SK-N-SH (cell line): Measurements from ENCODE around the gene MMD. TPM values are rescaled to one million over a fixed set of nuclear protein-coding genes. Genes with fewer than 3 reads are reported as not detected.

Experiments
- CTCF ChIA-PET: fragments of 300-600, 350-600 bp; formaldehyde crosslinking; extraction: SDS; loops from one replicate; lab custom pipeline; 2021; lab: Yijun Ruan, JAX
- POLR2A ChIA-PET: fragments of 350-600 bp; sonication (Branson Sonifier 250); formaldehyde crosslinking; extraction: SDS; loops from one replicate; lab custom pipeline; 2020; ENCODE audit warnings: antibody characterized with exemption, inconsistent platforms; lab: Yijun Ruan, JAX
- DNase-seq: peaks from one replicate; pipeline ENCODE4 v3.0.0; 2012
- H2AFZ ChIP-seq: fragments of 200-600 bp; sonication (generic); 2 replicates; pipeline ENCODE4 v1.8.1; 2016; ENCODE audit warnings: antibody characterized with exemption, mild to moderate bottlenecking, low read depth
- H3F3A ChIP-seq: fragments of 200-600 bp; sonication (generic); replicated peaks from 2 replicates; pipeline ENCODE3; 2016; ENCODE audit warnings: antibody characterized with exemption, mild to moderate bottlenecking; ENCODE audit not compliant: insufficient read depth
- H3K27ac ChIP-seq, 2 experiments: fragments of 200-500 bp in 1 of 2; fragments of 200-600 bp in 1 of 2; sonication (Bioruptor generic) in 1 of 2; sonication (generic), shearing (Covaris generic) in 1 of 2; 2 replicates each; pipeline versions ENCODE4 v1.5.1 to v1.6.1; 2014 to 2016; ENCODE audit warnings: low read depth in 2 of 2, inconsistent platforms in 1 of 2, low read length in 1 of 2, mild to moderate bottlenecking in 1 of 2, mixed read lengths in 1 of 2
- H3K27me3 ChIP-seq: fragments of 200-600 bp; sonication (generic), shearing (Covaris generic); 2 replicates; pipeline ENCODE4 v1.6.1; 2016; ENCODE audit warnings: mixed run types; ENCODE audit not compliant: insufficient read depth
- H3K36me3 ChIP-seq, 2 experiments: fragments of 200-500 bp in 1 of 2; fragments of 200-600 bp in 1 of 2; sonication (Bioruptor generic) in 1 of 2; sonication (generic) in 1 of 2; replicated peaks in 1 of 2; 2 replicates each; pipeline versions ENCODE3 to v1.5.1; 2014 to 2016; ENCODE audit warnings: low read length in 1 of 2, mild to moderate bottlenecking in 1 of 2; ENCODE audit not compliant: insufficient read depth in 2 of 2, control insufficient read depth in 1 of 2
- H3K4me1 ChIP-seq, 2 experiments: fragments of 200-500 bp in 1 of 2; fragments of 200-600 bp in 1 of 2; sonication (Bioruptor generic) in 1 of 2; sonication (generic), shearing (Covaris generic) in 1 of 2; 2 replicates each; pipeline versions ENCODE4 v1.5.1 to v1.6.1; 2014 to 2016; ENCODE audit warnings: low read depth in 1 of 2, low read length in 1 of 2, mixed run types in 1 of 2; ENCODE audit not compliant: insufficient read depth in 2 of 2, control insufficient read depth in 1 of 2
- H3K4me2 ChIP-seq: fragments of 200-600 bp; sonication (generic), shearing (Covaris generic); 2 replicates; pipeline ENCODE4 v1.6.1; 2017; ENCODE audit warnings: mixed run types
- H3K4me3 ChIP-seq, 2 experiments: fragments of 200-500 bp in 1 of 2; fragments of 200-600 bp in 1 of 2; sonication (Bioruptor generic) in 1 of 2; sonication (generic), shearing (Covaris generic) in 1 of 2; 2 replicates each; pipeline versions ENCODE4 v1.5.1 to v1.8.1; 2014 to 2016; ENCODE audit warnings: low read depth in 2 of 2, inconsistent platforms in 1 of 2, low read length in 1 of 2, mild to moderate bottlenecking in 1 of 2, mixed read lengths in 1 of 2, moderate library complexity in 1 of 2
- H3K79me2 ChIP-seq: fragments of 200-600 bp; sonication (generic); 2 replicates; pipeline ENCODE4 v1.8.1; 2017; ENCODE audit warnings: mild to moderate bottlenecking; ENCODE audit not compliant: insufficient read depth
- H3K9ac ChIP-seq: fragments of 200-600 bp; sonication (generic); 2 replicates; pipeline ENCODE4 v1.6.1; 2017; ENCODE audit warnings: mixed run types
- H3K9me2 ChIP-seq: fragments of 200-600 bp; sonication (generic); 2 replicates; pipeline ENCODE4 v1.6.1; 2017; ENCODE audit warnings: mixed run types
- H3K9me3 ChIP-seq: fragments of 200-600 bp; sonication (generic); 2 replicates; pipeline ENCODE4 v1.6.1; 2017; ENCODE audit warnings: mixed run types, mild to moderate bottlenecking, moderate library complexity
- H4K20me1 ChIP-seq: fragments of 200-600 bp; sonication (generic); 2 replicates; pipeline ENCODE4 v1.6.1; 2017; ENCODE audit warnings: mild to moderate bottlenecking, mixed run types; ENCODE audit not compliant: insufficient read depth
- CTCF ChIP-seq: fragments of 200-600 bp; sonication (generic); IDR thresholded peaks from 2 replicates; pipeline ENCODE4 v1.6.1; 2017; ENCODE audit warnings: antibody characterized with exemption, mild to moderate bottlenecking, moderate library complexity
- EP300 ChIP-seq, 2 experiments: IDR thresholded peaks; 2 replicates each; pipeline versions ENCODE4 v1.4.0 to v1.6.1; 2012; ENCODE audit warnings: borderline replicate concordance in 1 of 2, low read depth in 1 of 2, low read length in 1 of 2
- EZH2phosphoT487 ChIP-seq: fragments of 200-600 bp; sonication (generic); IDR thresholded peaks from 2 replicates; pipeline ENCODE4 v1.6.1; 2017; ENCODE audit warnings: low read depth, mixed run types, mild to moderate bottlenecking, antibody characterized with exemption, moderate library complexity, borderline replicate concordance
- FOSL2 ChIP-seq: IDR thresholded peaks from 2 replicates; pipeline ENCODE4 v1.4.0; 2012; ENCODE audit warnings: low read depth, mild to moderate bottlenecking, moderate library complexity, borderline replicate concordance
- FOXM1 ChIP-seq: IDR thresholded peaks from 2 replicates; pipeline ENCODE4 v1.4.0; 2012; ENCODE audit warnings: low read depth, mild to moderate bottlenecking
- IRF3 ChIP-seq: fragments of 150-350 bp; IDR thresholded peaks from 2 replicates; pipeline ENCODE4 v1.6.1; 2016; ENCODE audit warnings: mild to moderate bottlenecking, low read depth, low read length
- JUND ChIP-seq: IDR thresholded peaks from 2 replicates; pipeline ENCODE4 v1.4.0; 2012
- MAX ChIP-seq: IDR thresholded peaks from 2 replicates; pipeline ENCODE4 v1.4.0; 2012; ENCODE audit warnings: low read depth
- NRF1 ChIP-seq: IDR thresholded peaks from 2 replicates; pipeline ENCODE4 v1.6.1; 2012; ENCODE audit warnings: low read depth, mild to moderate bottlenecking, low read length
- PBX3 ChIP-seq: IDR thresholded peaks from 2 replicates; pipeline ENCODE4; 2012
- POLR2AphosphoS5 ChIP-seq: IDR thresholded peaks from 2 replicates; pipeline ENCODE4 v1.6.1; 2012; ENCODE audit warnings: low read depth, low read length
- RAD21 ChIP-seq: IDR thresholded peaks from 2 replicates; pipeline ENCODE4 v1.6.1; 2012; ENCODE audit warnings: mild to moderate bottlenecking, low read length
- RFX5 ChIP-seq: IDR thresholded peaks from 2 replicates; pipeline ENCODE4 v1.6.1; 2012; ENCODE audit warnings: mild to moderate bottlenecking, improper control_type of control experiment, low read length
- RXRA ChIP-seq: IDR thresholded peaks from 2 replicates; pipeline ENCODE4 v1.4.0; 2012; ENCODE audit warnings: low read depth, mild to moderate bottlenecking, borderline replicate concordance
- SIN3A ChIP-seq: IDR thresholded peaks from 2 replicates; pipeline ENCODE4 v1.6.1; 2012; ENCODE audit warnings: low read depth, mild to moderate bottlenecking, low read length, moderate library complexity, borderline replicate concordance
- USF1 ChIP-seq: IDR thresholded peaks from 2 replicates; pipeline ENCODE4 v1.4.0; 2012; ENCODE audit warnings: low read depth, borderline replicate concordance
- ZBTB33 ChIP-seq: IDR thresholded peaks from 2 replicates; pipeline ENCODE4 v1.4.0; 2012; ENCODE audit warnings: low read depth, borderline replicate concordance
- WGBS: methylation state at CpG from one replicate; pipeline ENCODE4 v1.1.6; 2017; ENCODE audit warnings: low lambda C conversion rate; 5-methylcytosine and 5-hydroxymethylcytosine counted together
- polyA plus RNA-seq, 3 experiments: library from polyadenylated mRNA; depleted of rRNA; stranded (reverse); fragments of >200 nt; gene quantifications; 2 replicates each; pipeline ENCODE4 v1.2.3, GENCODE V29; 2012

MMD gene
- polyA plus RNA-seq, 1 of the 3 experiments (the other 2 are of a cell fraction) = 10.9 TPM

GRCh38 chr17:55409030-55409800, 12.4 kb downstream of the MMD start:
- H3F3A ChIP-seq = no peaks in the 10 kb centered on the region
- H2AFZ ChIP-seq = no peak overlapping the region
- WGBS = 93% methylated on average over 4 of the region's 4 CpGs
- ChIA-PET POLR2A (no interaction called here), CTCF (interaction anchor here (2.5 to 4.5 kb wide), 2 partner anchors 12 to 105 kb away, joined by 13 to 30 read pairs; partner anchors contain the start of gene MMD)
- no peaks in the 10 kb centered on the region for H3K9me3 ChIP-seq
- peaks cover 0 to 18% of the 10 kb centered on the region in 2 experiments; a peak in 2 of 4 replicates for H3K4me1 ChIP-seq
- no peaks in the 10 kb centered on the region for H3K27me3 ChIP-seq
- DNase-seq = no peak
- TF ChIP-seq FOSL2 = no peak
- TF ChIP-seq NRF1 = no peak
- no peak for TF ChIP-seq SIN3A
- TF ChIP-seq CTCF = no peak
- no peak for TF ChIP-seq USF1
- no peak for TF ChIP-seq POLR2AphosphoS5
- no peak for TF ChIP-seq RAD21
- TF ChIP-seq PBX3 = no peak
- TF ChIP-seq EP300 (IDR thresholded peaks at IDR 0.05; ENCODE audit: borderline replicate concordance in 1 of 2, low read depth in 1 of 2, low read length in 1 of 2) = no peak
- no peak for TF ChIP-seq RFX5
- no peak for TF ChIP-seq ZBTB33
- TF ChIP-seq FOXM1 = no peak
- no peak for TF ChIP-seq JUND
- no peak for TF ChIP-seq EZH2phosphoT487
- no peak for TF ChIP-seq MAX
- TF ChIP-seq RXRA = no peak
- no peak for TF ChIP-seq IRF3
- H3K9me2 ChIP-seq = no peaks in the 10 kb centered on the region
- peaks cover 18 to 51% of the 10 kb centered on the region in 2 experiments for H3K36me3 ChIP-seq
- no peak overlapping the region for H3K9ac ChIP-seq
- no peak overlapping the region for H3K4me3 ChIP-seq
- no peaks in the 10 kb centered on the region for H4K20me1 ChIP-seq
- H3K79me2 ChIP-seq = no peaks in the 10 kb centered on the region
- no peak overlapping the region for H3K4me2 ChIP-seq
- no peak overlapping the region for H3K27ac ChIP-seq
